Right lobe of liver (tissue), 4 donors: ENCODE data around the gene FMN1.

Source experiments
- CTCF ChIP-seq, 4 donors: fragments of 200-600 bp in 3 of 4; fragments of 450-650 bp in 1 of 4; IDR thresholded peaks; one replicate each; pipeline versions ENCODE4 v1.5.1 to v1.8.0; 2016 to 2022; ENCODE audit warnings: antibody characterized with exemption in 4 of 4, mild to moderate bottlenecking in 2 of 4
- POLR2A ChIP-seq: fragments of 450-650 bp; IDR thresholded peaks from one replicate; pipeline ENCODE4 v1.6.1; 2017; ENCODE audit warnings: antibody characterized with exemption, mild to moderate bottlenecking
- donor health status: DM: no; HTN: no; CAD: no.
- donor health status: DM: no; HTN: no; CAD: no.
- donor health status: DM: no; HTN: yes; CAD: no.

DNA sequence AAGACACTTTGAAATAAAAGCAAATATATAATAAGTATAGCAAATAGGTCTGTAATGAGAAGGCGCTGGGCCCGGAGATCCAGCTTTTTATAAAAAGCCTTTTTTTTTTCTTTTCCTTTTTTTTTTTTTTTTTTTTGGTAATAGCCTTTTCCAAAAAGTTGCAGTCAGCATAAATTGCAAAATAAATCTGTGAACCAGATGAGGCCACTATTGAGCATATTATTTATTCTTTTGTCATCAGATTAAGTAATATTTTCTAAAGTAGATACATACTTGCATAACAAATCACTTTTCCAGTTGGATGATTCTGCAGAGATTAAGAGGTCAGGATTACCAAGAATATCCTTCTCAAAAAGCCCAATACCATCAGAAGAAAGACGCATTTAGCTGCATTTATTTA lies 24.9 kb downstream of the FMN1 start:
- TF ChIP-seq POLR2A (no peak), CTCF (IDR thresholded peaks at IDR 0.05) (no peak)
